HUES64 (cell line): Measurements from ENCODE around the gene SLC4A7.

Source experiments
- H3K27ac ChIP-seq: 2 replicates; pipeline ENCODE4 v1.7.0; 2013; ENCODE audit warnings: low read depth, low read length, inconsistent platforms
- H3K27me3 ChIP-seq: 2 replicates; pipeline ENCODE4 v1.6.1; 2013; ENCODE audit warnings: mild to moderate bottlenecking, low read length; ENCODE audit not compliant: insufficient read depth
- H3K36me3 ChIP-seq: 2 replicates; pipeline ENCODE4 v1.6.1; 2013; ENCODE audit warnings: mild to moderate bottlenecking, low read length; ENCODE audit not compliant: insufficient read depth
- H3K4me1 ChIP-seq: 2 replicates; pipeline ENCODE4 v1.6.1; 2013; ENCODE audit warnings: mild to moderate bottlenecking, low read length, moderate library complexity; ENCODE audit not compliant: insufficient read depth
- H3K4me3 ChIP-seq: 2 replicates; pipeline ENCODE4 v1.5.1; 2013; ENCODE audit warnings: mild to moderate bottlenecking, low read length, moderate library complexity
- H3K9ac ChIP-seq: 2 replicates; pipeline ENCODE4 v1.6.1; 2013; ENCODE audit warnings: mild to moderate bottlenecking, low read depth, low read length
- H3K9me3 ChIP-seq: 2 replicates; pipeline ENCODE4 v1.6.1; 2013; ENCODE audit warnings: low read depth, low read length; ENCODE audit not compliant: insufficient read depth
- WGBS: fragments of 150-250, 120-280 bp; methylation state at CpG from one replicate; pipeline ENCODE4 v1.1.7; 2013; ENCODE audit warnings: missing lambda C conversion rate; 5-methylcytosine and 5-hydroxymethylcytosine counted together

Gene SLC4A7

DNA sequence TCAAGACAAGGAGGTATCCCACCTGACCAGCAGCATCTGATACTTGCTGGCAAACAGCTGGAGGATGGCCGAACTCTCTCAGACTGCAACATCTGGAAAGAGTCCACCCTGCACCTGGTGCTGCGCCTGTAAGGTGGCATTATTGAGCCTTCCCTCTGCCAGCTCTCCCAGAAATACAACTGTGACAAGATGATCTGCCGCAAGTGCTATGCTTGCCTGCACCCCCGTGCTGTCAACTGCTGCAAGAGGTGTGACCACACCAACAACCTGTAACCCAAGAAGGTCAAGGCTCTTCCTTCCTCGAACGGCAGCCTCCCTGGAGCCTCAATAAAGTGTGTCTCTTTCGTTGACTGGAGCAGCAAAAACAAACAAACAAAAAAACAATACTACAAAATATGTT, 2.2 kb upstream of the SLC4A7 start:
- H3K27me3 ChIP-seq = no peaks in the 10 kb centered on the region
- H3K9me3 ChIP-seq = no peaks in the 10 kb centered on the region
- peaks cover 4% of the 10 kb centered on the region; the same call in 1 of the 2 replicates for H3K36me3 ChIP-seq
- H3K27ac ChIP-seq = no peak overlapping the region
- no peaks in the 10 kb centered on the region; the same call in 1 of the 2 replicates for H3K4me1 ChIP-seq
- H3K9ac ChIP-seq = no peak overlapping the region
- no peak overlapping the region for H3K4me3 ChIP-seq
- 92% methylated on average over 7 of the region's 7 CpGs for WGBS

DNA sequence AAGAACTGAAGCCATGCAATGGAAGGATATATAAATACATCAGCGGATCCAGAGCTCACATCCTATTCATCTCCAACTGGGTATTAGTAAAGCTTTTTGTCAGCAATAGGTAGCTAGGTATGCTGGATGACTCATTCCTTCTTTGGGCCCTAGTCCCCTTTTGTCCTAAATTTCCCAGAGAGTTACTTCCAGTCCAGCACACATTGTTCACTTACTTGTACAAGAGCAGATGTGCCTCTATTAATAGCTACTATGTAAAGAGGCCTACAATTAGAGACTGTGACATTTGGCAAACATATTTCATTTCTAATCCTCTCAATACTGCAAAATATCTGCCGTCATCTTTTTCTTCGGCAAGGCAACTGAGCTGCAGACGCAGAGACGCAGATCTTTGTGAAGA, 1.7 kb upstream of the SLC4A7 start:
- H3K4me3 ChIP-seq = no peak overlapping the region
- no peaks in the 10 kb centered on the region; the same call in 1 of the 2 replicates for H3K4me1 ChIP-seq
- H3K27me3 ChIP-seq = no peaks in the 10 kb centered on the region
- WGBS = 88% methylated on average over 5 of the region's 5 CpGs
- H3K36me3 ChIP-seq = peaks cover 4% of the 10 kb centered on the region; the same call in 1 of the 2 replicates
- H3K9ac ChIP-seq = no peak overlapping the region
- no peaks in the 10 kb centered on the region for H3K9me3 ChIP-seq
- H3K27ac ChIP-seq = no peak overlapping the region

DNA sequence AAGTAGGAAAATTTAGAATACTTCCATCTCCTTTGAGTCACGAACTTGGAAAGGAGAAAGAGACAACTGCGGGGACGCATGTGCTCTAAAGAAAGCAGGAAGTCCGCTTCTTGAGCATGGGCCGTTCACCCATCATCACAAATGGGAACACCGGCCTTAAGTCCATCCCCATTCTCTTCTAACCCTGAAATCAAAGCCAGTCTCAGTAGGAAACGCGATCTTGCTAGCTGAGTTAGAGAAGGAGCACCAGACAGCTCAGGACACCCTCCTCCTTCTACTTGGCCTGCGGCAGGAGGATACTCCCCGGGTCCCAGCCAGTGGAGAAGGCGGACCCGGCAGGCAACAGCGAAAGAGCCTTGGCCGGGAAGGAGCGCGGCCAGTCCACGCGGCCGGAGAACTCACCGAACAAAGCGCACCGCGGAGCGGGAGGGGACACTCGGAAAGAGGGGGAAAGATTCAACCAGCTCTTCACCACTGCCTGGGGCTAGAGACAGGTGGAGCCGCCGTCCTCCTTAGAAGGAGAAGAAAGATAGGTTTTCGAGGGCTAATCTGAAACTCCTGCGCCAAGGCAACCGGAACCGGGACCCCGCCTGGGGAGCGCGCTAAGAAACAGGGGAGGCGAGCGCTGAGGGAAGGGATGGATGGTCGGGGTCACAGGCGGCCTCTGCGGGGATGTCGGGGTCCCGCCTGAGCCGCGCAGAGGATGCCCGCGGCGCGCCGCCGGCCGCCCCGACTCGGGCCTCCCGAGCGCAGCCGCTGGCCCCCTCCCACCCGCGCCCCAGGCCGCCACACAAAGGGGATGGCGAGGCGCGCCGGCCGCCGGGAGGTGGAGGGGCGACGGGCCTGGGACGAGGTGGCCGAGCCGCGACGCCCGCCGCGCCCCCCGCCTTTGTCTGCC, 818 bp downstream of the SLC4A7 start:
- Histone ChIP-seq H3K27me3 (no peaks in the 10 kb centered on the region), H3K27ac (peak overlapping the region; percentile 89), H3K4me3 (peak overlapping the region; percentile 77), H3K9me3 (no peaks in the 10 kb centered on the region), H3K4me1 (no peaks in the 10 kb centered on the region; the same call in 1 of the 2 replicates), H3K9ac (peak overlapping the region; percentile 93), H3K36me3 (peaks cover 4% of the 10 kb centered on the region; the same call in 1 of the 2 replicates)
- WGBS = under 1% methylated on average over 75 of the region's 75 CpGs

DNA sequence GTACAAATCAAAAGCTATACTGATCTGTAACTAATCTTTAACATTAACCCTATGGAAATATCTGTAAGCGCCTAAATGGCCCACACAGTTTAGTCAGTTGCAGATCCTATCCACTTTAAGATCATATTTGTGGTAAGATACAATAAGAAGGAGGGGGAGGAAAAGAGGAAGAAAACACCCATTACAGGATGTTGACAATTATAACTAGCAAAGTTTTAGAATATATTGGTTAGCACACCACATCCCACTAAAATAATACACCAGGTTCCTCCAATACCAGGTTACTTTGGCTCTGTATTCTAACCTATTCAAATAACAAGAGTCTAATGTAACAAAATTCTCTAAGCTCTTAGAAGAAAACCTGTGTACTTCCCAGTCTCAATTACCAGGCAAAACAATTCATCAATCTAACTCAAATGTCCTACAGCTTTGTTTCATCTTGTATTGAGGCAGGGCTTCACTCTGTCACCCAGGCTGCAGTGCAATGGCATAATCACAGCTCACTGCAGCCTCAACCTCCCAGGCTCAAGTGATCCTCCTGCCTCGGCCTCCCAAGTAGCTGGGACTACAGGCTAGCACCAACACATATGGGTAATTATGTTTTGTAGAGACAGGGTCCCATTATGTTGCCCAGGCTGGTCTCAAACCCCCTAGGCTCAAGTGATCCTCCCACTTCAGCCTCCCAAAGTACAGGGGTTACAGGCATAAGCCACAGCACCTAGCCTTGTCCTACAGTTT, 4.2 kb downstream of the SLC4A7 start:
- H3K4me1 ChIP-seq = no peaks in the 10 kb centered on the region; the same call in 1 of the 2 replicates
- H3K9ac ChIP-seq = no peak overlapping the region
- no peak overlapping the region for H3K4me3 ChIP-seq
- H3K27me3 ChIP-seq = no peaks in the 10 kb centered on the region
- no peak overlapping the region for H3K27ac ChIP-seq
- H3K9me3 ChIP-seq = no peaks in the 10 kb centered on the region
- peaks cover 12% of the 10 kb centered on the region; the same call in 1 of the 2 replicates for H3K36me3 ChIP-seq
- 100% methylated on average over 1 of the region's 2 CpGs for WGBS

DNA sequence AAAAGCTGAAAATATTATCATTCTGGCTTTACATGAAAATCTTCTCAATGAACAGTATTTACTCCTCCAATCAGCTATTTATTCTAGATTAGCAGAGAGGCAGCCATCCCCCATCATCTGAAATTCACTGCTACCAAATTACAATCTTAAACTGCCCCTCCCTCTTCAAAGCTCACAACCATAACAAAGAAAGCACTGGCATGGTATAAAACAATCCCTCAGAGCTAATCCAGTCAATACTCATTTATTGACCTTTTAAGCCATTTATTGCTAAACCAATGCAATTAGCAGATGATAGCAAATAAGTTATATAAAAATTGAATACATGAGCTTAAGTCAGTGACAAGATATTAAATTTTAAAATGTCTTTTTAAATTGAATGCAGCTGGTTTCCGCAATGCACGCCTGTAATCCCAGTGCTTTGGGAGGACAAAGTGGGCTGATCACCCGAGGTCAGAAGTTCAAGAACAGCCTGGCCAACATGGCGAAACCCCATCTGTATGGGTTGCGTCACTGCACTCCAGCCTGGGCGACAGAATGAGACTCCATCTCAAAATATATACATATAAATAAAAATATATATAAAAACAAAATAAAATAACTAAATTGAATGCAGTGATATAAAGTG, 12.1 kb downstream of the SLC4A7 start:
- Histone ChIP-seq H3K4me3 (no peak overlapping the region), H3K9me3 (no peaks in the 10 kb centered on the region), H3K27ac (no peak overlapping the region), H3K4me1 (no peaks in the 10 kb centered on the region), H3K36me3 (peaks cover 18% of the 10 kb centered on the region; the same call in 1 of the 2 replicates), H3K9ac (no peak overlapping the region), H3K27me3 (no peaks in the 10 kb centered on the region)
- 97% methylated on average over 5 of the region's 6 CpGs for WGBS

DNA sequence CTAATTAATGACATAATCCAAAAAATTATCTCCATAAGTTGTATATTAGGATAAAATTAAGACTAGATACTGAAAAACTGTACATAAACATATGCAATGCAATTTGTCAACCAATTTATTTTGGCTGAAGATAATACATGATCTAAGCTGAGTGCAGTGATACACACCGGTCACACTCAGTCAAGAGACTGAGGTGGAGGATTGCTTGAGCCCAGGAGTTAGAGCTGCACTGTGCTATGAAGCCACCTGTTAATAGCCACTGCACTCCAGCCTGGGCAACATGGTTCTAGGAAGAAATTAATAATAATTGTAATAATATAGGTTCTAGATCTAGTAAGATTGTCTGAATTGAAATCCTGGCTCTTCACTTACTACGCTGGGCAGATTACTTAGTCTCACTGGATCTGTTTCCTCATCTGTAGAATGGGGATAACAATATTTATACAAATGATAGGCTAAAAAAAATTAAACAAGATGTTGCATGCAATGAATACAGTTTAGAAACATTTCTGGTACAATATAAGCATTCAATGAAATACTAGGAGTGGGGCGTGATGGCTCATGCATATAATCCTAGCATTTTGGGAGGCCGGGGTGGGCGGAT, 15.8 kb downstream of the SLC4A7 start:
- H3K9me3 ChIP-seq = no peaks in the 10 kb centered on the region
- 95% methylated on average over 5 of the region's 5 CpGs for WGBS
- no peak overlapping the region for H3K27ac ChIP-seq
- no peaks in the 10 kb centered on the region for H3K27me3 ChIP-seq
- no peaks in the 10 kb centered on the region for H3K4me1 ChIP-seq
- no peak overlapping the region for H3K9ac ChIP-seq
- no peak overlapping the region for H3K4me3 ChIP-seq
- peaks cover 14% of the 10 kb centered on the region; the same call in 1 of the 2 replicates for H3K36me3 ChIP-seq

DNA sequence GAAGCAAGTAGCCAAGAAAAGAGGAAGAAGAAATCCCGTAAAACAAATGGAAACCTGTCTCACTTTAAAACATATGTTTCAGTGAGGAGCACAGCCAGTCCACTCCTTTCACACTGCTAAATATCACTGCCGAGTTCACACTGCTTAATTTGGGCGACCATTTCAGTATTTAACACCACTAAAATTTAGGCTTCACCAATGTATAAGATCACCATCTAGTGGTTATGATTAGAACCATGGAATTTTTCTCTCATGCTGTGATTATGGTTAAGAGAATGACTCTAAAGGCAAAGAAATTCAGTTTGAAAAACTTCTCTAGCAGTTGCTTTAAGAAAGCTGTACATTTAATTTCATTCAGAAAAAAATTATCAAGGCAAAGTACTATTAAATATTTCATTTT, 16.6 kb downstream of the SLC4A7 start:
- no peaks in the 10 kb centered on the region for H3K9me3 ChIP-seq
- H3K27me3 ChIP-seq = no peaks in the 10 kb centered on the region
- no peak overlapping the region for H3K4me3 ChIP-seq
- no peak overlapping the region for H3K9ac ChIP-seq
- 92% methylated on average over 3 of the region's 3 CpGs for WGBS
- no peaks in the 10 kb centered on the region for H3K4me1 ChIP-seq
- no peak overlapping the region for H3K27ac ChIP-seq
- H3K36me3 ChIP-seq = peaks cover 10% of the 10 kb centered on the region; the same call in 1 of the 2 replicates

DNA sequence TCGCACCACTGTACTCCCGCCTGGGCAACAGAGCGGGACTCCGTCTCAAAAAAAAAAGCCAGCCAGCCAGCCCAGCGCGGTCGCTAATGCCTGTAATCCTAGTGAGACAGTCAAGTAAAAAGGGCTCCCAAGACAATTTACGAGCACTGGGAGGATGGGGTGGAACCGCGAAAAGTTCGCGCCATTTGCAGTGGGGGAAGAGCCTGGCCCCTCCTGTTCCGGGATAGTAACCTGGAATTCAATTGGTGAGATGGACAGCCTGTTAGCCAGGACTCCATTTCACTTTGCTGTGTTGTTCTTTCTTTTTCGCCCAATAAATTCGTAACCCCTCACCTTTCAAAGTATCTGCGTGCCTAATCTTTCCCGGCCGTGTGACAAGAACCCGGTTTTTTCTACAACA, 19.5 kb downstream of the SLC4A7 start:
- whole genome bisulfite sequencing = 96% methylated on average over 19 of the region's 19 CpGs
- Histone ChIP-seq H3K36me3 (peaks cover 13% of the 10 kb centered on the region; the same call in 1 of the 2 replicates), H3K9me3 (no peaks in the 10 kb centered on the region), H3K9ac (no peak overlapping the region), H3K4me3 (no peak overlapping the region), H3K27me3 (no peaks in the 10 kb centered on the region), H3K27ac (no peak overlapping the region), H3K4me1 (no peaks in the 10 kb centered on the region)

DNA sequence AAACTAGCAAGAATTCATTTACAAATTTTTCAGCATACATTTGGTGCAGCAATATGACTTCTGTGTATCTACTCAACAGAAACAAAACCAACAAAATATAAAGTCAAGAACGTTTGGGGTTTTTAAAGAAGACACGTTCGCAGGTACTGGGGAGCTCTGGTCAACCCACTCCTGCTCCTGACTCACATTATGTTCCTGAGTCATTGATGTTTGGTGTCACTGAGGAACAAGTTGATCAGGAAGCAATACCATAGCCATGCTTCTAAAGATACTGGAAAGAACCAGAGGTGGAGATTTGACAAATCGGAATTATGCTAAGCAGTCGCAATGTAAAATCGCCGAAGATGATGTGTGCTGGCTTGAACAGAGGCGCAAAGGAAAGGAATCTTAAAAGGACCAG, 22.0 kb downstream of the SLC4A7 start:
- 96% methylated on average over 8 of the region's 8 CpGs for WGBS
- no peaks in the 10 kb centered on the region for H3K27me3 ChIP-seq
- H3K4me3 ChIP-seq = no peak overlapping the region
- H3K4me1 ChIP-seq = peaks cover 10% of the 10 kb centered on the region
- no peak overlapping the region; the same call in 1 of the 2 replicates for H3K27ac ChIP-seq
- H3K36me3 ChIP-seq = peaks cover 15% of the 10 kb centered on the region; the same call in 1 of the 2 replicates
- no peaks in the 10 kb centered on the region for H3K9me3 ChIP-seq
- H3K9ac ChIP-seq = no peak overlapping the region

DNA sequence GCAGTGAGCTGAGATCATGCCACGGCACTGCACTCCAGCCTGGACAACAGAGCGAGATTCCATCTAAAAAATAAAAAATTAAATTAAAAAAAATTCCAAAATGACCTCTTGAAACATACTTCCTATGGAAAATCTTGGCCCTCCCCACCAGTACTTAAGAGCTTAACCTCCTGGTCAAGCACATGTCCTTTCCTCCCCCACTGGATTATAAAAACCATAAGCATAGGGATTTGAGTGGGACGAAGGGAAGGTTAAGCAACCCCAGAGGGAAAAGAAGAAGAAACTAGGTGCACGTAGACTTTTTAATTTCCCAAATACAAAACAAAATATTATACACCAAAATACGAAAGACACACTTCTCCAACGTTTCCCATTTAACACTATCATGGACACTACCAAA, 25.3 kb downstream of the SLC4A7 start:
- H3K9me3 ChIP-seq = no peaks in the 10 kb centered on the region
- H3K27me3 ChIP-seq = no peaks in the 10 kb centered on the region
- 82% methylated on average over 3 of the region's 6 CpGs for WGBS
- H3K9ac ChIP-seq = no peak overlapping the region
- peaks cover 15% of the 10 kb centered on the region; the same call in 1 of the 2 replicates for H3K36me3 ChIP-seq
- H3K4me1 ChIP-seq = peaks cover 21% of the 10 kb centered on the region
- no peak overlapping the region for H3K4me3 ChIP-seq
- H3K27ac ChIP-seq = no peak overlapping the region
